Gastrocnemius medialis (tissue), 4 donors: ENCODE results near the gene CSPG4.
"Not testable (repeated sequence)": the region's sequence is repeated elsewhere in the genome, so short reads cannot be mapped to it uniquely, and the experiment has no call there.

Source experiments
- POLR2A ChIP-seq, 2 donors: fragments of 450-650 bp; IDR thresholded peaks; one replicate each; pipeline ENCODE4 v1.6.1; 2017; ENCODE audit warnings: antibody characterized with exemption in 2 of 2, mild to moderate bottlenecking in 2 of 2, moderate library complexity in 2 of 2
- TF ChIP-seq, protein P1 (sequence below), 5 experiments: fragments of 450-650 bp in 3 of 5; fragments of 200-600 bp in 2 of 5; sonication (generic) in 2 of 5; IDR thresholded peaks in 4 of 5; conservative IDR thresholded peaks in 1 of 5; 1 replicate in 4 of 5; 2 replicates in 1 of 5; pipeline ENCODE4 v1.5.1; 2016 to 2019; ENCODE audit warnings: antibody characterized with exemption in 5 of 5, mild to moderate bottlenecking in 3 of 5, moderate library complexity in 3 of 5

DNA sequence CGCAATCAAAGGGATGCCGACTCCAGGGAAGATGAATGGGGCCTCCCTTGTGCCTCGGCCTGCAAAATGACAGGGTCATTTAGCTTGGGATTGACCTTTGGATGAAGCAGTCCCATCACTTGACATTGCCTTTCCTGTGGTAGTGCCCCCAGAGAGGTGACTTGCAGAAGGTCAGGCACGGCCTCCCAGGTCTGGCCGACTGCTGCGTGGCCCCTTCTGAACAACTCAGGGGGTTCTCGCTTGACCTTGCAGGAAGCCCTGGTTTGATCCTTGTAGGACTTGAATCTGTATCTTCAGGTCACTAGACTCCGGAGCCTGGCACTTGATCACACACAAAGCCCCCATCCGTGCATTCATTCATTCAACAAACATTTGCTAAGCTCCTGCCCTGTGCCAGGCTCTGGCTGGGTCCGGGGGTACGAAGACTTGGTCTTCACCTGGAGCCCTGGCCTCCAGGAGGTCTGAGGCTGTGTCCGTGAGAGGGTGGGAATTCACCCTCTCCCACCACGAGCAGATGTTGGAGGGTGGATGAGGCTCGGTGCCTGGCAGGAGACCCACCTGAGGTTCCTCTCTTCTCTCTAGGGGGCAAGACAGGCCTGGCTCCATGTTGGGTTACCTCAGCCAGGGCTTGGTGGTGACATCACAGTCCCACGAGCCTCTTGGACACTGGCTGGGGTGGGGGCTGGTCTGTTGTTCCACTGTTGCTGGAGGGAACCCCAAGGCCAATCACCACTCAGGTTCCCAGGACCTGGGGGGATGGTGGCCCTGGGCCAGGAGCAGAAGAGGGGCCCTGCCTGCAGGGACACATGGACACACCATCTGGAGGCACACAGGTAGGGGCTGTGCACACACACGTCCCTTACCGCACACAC is 18.0 kb upstream of the CSPG4 start:
- TF ChIP-seq POLR2A (IDR thresholded peaks at IDR 0.05) = not testable (repeated sequence)
- TF ChIP-seq, protein P1, sequence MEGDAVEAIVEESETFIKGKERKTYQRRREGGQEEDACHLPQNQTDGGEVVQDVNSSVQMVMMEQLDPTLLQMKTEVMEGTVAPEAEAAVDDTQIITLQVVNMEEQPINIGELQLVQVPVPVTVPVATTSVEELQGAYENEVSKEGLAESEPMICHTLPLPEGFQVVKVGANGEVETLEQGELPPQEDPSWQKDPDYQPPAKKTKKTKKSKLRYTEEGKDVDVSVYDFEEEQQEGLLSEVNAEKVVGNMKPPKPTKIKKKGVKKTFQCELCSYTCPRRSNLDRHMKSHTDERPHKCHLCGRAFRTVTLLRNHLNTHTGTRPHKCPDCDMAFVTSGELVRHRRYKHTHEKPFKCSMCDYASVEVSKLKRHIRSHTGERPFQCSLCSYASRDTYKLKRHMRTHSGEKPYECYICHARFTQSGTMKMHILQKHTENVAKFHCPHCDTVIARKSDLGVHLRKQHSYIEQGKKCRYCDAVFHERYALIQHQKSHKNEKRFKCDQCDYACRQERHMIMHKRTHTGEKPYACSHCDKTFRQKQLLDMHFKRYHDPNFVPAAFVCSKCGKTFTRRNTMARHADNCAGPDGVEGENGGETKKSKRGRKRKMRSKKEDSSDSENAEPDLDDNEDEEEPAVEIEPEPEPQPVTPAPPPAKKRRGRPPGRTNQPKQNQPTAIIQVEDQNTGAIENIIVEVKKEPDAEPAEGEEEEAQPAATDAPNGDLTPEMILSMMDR (IDR thresholded peaks at IDR 0.05 in 4 of 5, conservative IDR thresholded peaks at IDR 0.05 in 1 of 5) = not testable (repeated sequence)
